DOHH2 (cell line): ENCODE results near the gene CYP4F3.

Experiments used
- CTCF ChIP-seq: fragments of 200-600 bp; sonication (generic); IDR thresholded peaks from one replicate; pipeline ENCODE4 v1.5.1; 2014; ENCODE audit warnings: antibody characterized with exemption, mild to moderate bottlenecking, low read depth, low read length; ENCODE audit not compliant: poor library complexity, severe bottlenecking
- EZH2phosphoT487 ChIP-seq: fragments of 200-600 bp; sonication (generic); IDR thresholded peaks from 2 replicates; pipeline ENCODE4 v1.6.1; 2017; ENCODE audit warnings: borderline replicate concordance, mild to moderate bottlenecking, antibody characterized with exemption, low read length, moderate library complexity, mixed read lengths

- TF ChIP-seq EZH2phosphoT487 (no peak), CTCF (no peak)
Measured at GRCh38 chr19:15652559-15653278, 12.0 kb downstream of the CYP4F3 start.
